ENCODE results near the gene DSCAML1.

DSCAML1 gene

DNA sequence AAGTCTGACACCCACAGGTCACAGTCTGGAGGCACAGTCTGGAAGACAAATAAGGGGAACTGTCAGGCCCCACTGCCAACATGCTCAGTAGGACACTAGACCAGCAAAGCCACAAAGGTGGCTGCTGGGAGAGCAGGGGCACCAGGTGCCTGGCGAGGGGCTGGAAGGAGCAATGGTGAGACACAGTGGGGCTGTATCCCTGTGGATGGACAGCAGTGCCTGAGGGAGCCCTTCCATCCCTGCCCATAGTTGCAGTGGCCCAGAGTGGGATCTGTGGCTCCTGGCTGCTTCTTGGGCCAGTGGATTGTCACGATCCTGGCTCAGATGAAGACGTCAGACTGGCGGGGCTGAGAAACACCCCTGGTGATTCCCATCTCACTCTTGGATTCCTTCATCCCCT lies 154.6 kb downstream of the DSCAML1 start:
- DNase-seq = no peak
- no peaks in the 10 kb centered on the region for H3K79me1 ChIP-seq (ENCODE audit: low read length)
- H3K9ac ChIP-seq (ENCODE audit: low read length) = no peak overlapping the region
- H3K18ac ChIP-seq (ENCODE audit: low read length) = no peak overlapping the region
- H2AK5ac ChIP-seq (ENCODE audit: low read length) = no peak overlapping the region
- no peak overlapping the region for H4K91ac ChIP-seq (ENCODE audit: low read depth, low read length)
- no peak overlapping the region for H3K4me3 ChIP-seq (ENCODE audit: low read depth, low read length)
- H2BK5ac ChIP-seq (ENCODE audit: low read depth, low read length, poor library complexity) = no peak overlapping the region
- no peaks in the 10 kb centered on the region for H3K4me1 ChIP-seq (ENCODE audit: control insufficient read depth in 1 of 2, insufficient read depth in 2 of 2, low read length in 2 of 2)
- H4K8ac ChIP-seq (ENCODE audit: low read depth, low read length) = no peak overlapping the region
- WGBS (ENCODE audit: extremely low coverage, insufficient coverage, insufficient read length) = no CpG with 5 or more reads among the region's 4 CpGs
- no peaks in the 10 kb centered on the region for H3K27me3 ChIP-seq (ENCODE audit: insufficient read depth, low read length)
- no peaks in the 10 kb centered on the region for H3K36me3 ChIP-seq (ENCODE audit: control insufficient read depth in 1 of 2, insufficient read depth in 2 of 2, low read length in 2 of 2)
- H3K27ac ChIP-seq (ENCODE audit: low read depth, low read length) = no peak overlapping the region
- no peak overlapping the region for H2AFZ ChIP-seq (ENCODE audit: insufficient read depth, low read length, poor library complexity)
- no peaks in the 10 kb centered on the region for H3K79me2 ChIP-seq (ENCODE audit: control insufficient read depth, insufficient read depth, low read length, poor library complexity)
- no peaks in the 10 kb centered on the region for H3K9me3 ChIP-seq (ENCODE audit: insufficient read depth, low read depth, low read length)
- no peak overlapping the region for H3K4me2 ChIP-seq (ENCODE audit: low read length)
- H3K23ac ChIP-seq (ENCODE audit: low read length) = no peak overlapping the region
- H3K14ac ChIP-seq (ENCODE audit: low read length) = no peak overlapping the region
- H4K12ac ChIP-seq (ENCODE audit: low read depth, low read length) = no peak overlapping the region
- H2BK120ac ChIP-seq (ENCODE audit: insufficient read depth, low read length, poor library complexity) = no peak overlapping the region
- no peak overlapping the region for H2BK12ac ChIP-seq (ENCODE audit: low read length)
- H3K4ac ChIP-seq (ENCODE audit: low read depth, low read length) = no peak overlapping the region

DNA sequence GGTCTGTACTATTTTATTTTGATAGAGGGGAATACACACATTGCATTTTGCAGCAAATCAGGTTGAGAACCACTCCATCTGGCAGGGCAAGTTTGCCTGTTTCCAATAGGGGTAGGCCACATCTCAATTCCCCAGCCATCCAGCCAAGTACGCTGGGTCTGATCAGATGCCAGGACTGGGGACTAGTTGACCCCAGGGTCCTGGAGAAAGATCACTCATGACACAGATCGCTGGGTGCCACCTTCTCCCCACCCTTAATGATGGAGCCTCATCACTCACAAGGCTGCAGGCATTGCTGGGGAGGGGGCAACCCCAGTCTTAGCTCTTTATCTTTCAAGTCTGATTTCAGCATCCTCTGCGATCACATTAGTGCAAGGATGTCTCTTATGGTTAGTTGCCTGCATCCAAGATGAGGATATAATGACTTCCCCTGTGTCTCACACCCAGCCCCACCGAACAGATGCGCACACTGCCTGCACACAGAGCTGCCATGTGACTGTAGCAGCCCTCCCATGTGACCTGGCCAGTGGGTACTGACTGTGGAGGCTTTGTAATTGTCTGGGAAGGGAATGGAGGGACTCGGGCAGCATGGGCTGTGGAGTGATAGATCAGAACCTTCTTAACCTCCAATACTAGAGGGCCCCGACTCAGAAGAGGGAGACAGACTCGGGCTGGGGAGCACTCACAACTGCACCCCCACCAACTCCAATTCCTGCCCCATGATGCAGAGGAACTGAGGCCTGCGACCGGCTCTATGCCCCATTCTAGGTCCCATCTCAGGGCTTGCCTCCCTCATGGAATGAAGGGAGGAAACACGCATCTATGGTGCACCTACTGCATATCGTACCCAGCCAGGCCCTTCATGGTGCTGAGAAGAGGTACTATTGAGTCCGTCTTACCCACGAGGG lies 155.8 kb downstream of the DSCAML1 start:
- no peak overlapping the region for H3K14ac ChIP-seq (ENCODE audit: low read length)
- no peak overlapping the region for H3K4me2 ChIP-seq (ENCODE audit: low read length)
- H3K4me3 ChIP-seq (ENCODE audit: low read depth, low read length) = no peak overlapping the region
- H3K36me3 ChIP-seq (ENCODE audit: control insufficient read depth in 1 of 2, insufficient read depth in 2 of 2, low read length in 2 of 2) = no peaks in the 10 kb centered on the region
- H3K79me1 ChIP-seq (ENCODE audit: low read length) = no peaks in the 10 kb centered on the region
- no peak overlapping the region for H3K23ac ChIP-seq (ENCODE audit: low read length)
- no peak for DNase-seq
- H3K4me1 ChIP-seq (ENCODE audit: control insufficient read depth in 1 of 2, insufficient read depth in 2 of 2, low read length in 2 of 2) = no peaks in the 10 kb centered on the region
- H2BK12ac ChIP-seq (ENCODE audit: low read length) = no peak overlapping the region
- H4K12ac ChIP-seq (ENCODE audit: low read depth, low read length) = no peak overlapping the region
- no peaks in the 10 kb centered on the region for H3K27me3 ChIP-seq (ENCODE audit: insufficient read depth, low read length)
- H3K9me3 ChIP-seq (ENCODE audit: insufficient read depth, low read depth, low read length) = no peaks in the 10 kb centered on the region
- H2AK5ac ChIP-seq (ENCODE audit: low read length) = no peak overlapping the region
- WGBS (ENCODE audit: extremely low coverage, insufficient coverage, insufficient read length) = no CpG with 5 or more reads among the region's 14 CpGs
- H2BK5ac ChIP-seq (ENCODE audit: low read depth, low read length, poor library complexity) = no peak overlapping the region
- no peak overlapping the region for H3K9ac ChIP-seq (ENCODE audit: low read length)
- H4K91ac ChIP-seq (ENCODE audit: low read depth, low read length) = no peak overlapping the region
- no peak overlapping the region for H2BK120ac ChIP-seq (ENCODE audit: insufficient read depth, low read length, poor library complexity)
- no peak overlapping the region for H3K27ac ChIP-seq (ENCODE audit: low read depth, low read length)
- H2AFZ ChIP-seq (ENCODE audit: insufficient read depth, low read length, poor library complexity) = no peak overlapping the region
- H3K4ac ChIP-seq (ENCODE audit: low read depth, low read length) = no peak overlapping the region
- H3K18ac ChIP-seq (ENCODE audit: low read length) = no peak overlapping the region
- H4K8ac ChIP-seq (ENCODE audit: low read depth, low read length) = no peak overlapping the region
- no peaks in the 10 kb centered on the region for H3K79me2 ChIP-seq (ENCODE audit: control insufficient read depth, insufficient read depth, low read length, poor library complexity)

DNA sequence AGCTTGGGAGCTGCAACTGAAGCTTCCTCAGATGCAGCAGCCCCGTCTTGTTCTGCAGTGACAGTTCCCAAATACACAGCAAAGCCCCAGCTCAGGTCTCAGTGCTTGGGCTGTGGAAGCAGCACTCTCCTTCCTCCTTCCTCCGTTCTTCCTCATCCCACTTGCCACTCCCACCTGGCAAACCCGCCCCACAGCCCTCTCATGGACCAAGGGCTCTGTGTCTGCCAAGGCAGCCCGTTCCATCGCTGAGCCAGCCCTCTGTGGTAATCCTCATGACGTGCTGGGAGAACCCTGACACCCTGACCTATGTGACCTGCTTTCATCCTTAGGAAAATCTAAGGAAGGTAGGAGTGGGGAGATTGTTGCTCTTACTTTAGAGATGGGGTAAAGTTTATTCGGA lies 157.0 kb downstream of the DSCAML1 start:
- no CpG with 5 or more reads among the region's 7 CpGs for WGBS (ENCODE audit: extremely low coverage, insufficient coverage, insufficient read length)
- Histone ChIP-seq H4K8ac (ENCODE audit: low read depth, low read length) (no peak overlapping the region), H2BK5ac (ENCODE audit: low read depth, low read length, poor library complexity) (no peak overlapping the region)

DNA sequence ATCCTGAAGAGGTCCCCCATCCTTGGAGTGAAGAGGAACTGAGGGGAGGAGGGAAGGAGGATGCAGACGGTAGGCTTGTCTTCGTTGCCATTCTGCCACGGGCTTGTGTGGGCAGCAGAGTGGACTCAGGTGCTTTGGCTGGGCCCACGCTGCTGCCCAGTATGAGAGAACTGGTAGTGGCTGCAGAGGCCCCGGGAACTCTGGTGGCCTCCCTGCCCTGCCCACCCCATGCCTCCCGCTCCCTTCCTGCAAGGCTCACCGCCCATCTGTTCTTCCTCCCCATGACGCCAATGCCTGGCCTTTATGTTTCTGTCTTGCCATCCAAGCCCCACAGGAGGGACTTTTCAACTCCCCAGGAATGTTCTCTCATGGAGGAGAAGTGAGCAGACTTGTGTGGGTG lies 157.4 kb downstream of the DSCAML1 start:
- Histone ChIP-seq H3K9ac (ENCODE audit: low read length) (no peak overlapping the region), H3K36me3 (ENCODE audit: control insufficient read depth in 1 of 2, insufficient read depth in 2 of 2, low read length in 2 of 2) (no peaks in the 10 kb centered on the region), H3K4me3 (ENCODE audit: low read depth, low read length) (no peak overlapping the region), H2AFZ (ENCODE audit: insufficient read depth, low read length, poor library complexity) (no peak overlapping the region), H3K79me1 (ENCODE audit: low read length) (no peaks in the 10 kb centered on the region), H3K9me3 (ENCODE audit: insufficient read depth, low read depth, low read length) (no peaks in the 10 kb centered on the region), H3K27me3 (ENCODE audit: insufficient read depth, low read length) (no peaks in the 10 kb centered on the region), H4K91ac (ENCODE audit: low read depth, low read length) (no peak overlapping the region), H4K8ac (ENCODE audit: low read depth, low read length) (no peak overlapping the region), H4K12ac (ENCODE audit: low read depth, low read length) (no peak overlapping the region), H3K4me2 (ENCODE audit: low read length) (no peak overlapping the region), H2BK5ac (ENCODE audit: low read depth, low read length, poor library complexity) (no peak overlapping the region), H2BK12ac (ENCODE audit: low read length) (no peak overlapping the region), H3K4ac (ENCODE audit: low read depth, low read length) (no peak overlapping the region), H2AK5ac (ENCODE audit: low read length) (no peak overlapping the region), H3K27ac (ENCODE audit: low read depth, low read length) (no peak overlapping the region), H3K18ac (ENCODE audit: low read length) (no peak overlapping the region), H2BK120ac (ENCODE audit: insufficient read depth, low read length, poor library complexity) (no peak overlapping the region), H3K23ac (ENCODE audit: low read length) (no peak overlapping the region), H3K79me2 (ENCODE audit: control insufficient read depth, insufficient read depth, low read length, poor library complexity) (no peaks in the 10 kb centered on the region), H3K14ac (ENCODE audit: low read length) (no peak overlapping the region), H3K4me1 (ENCODE audit: control insufficient read depth in 1 of 2, insufficient read depth in 2 of 2, low read length in 2 of 2) (no peaks in the 10 kb centered on the region)
- DNase-seq = no peak
- WGBS (ENCODE audit: extremely low coverage, insufficient coverage, insufficient read length) = no CpG with 5 or more reads among the region's 8 CpGs

More for the DNA sequence above, 157.0 kb downstream of the DSCAML1 start:
- Histone ChIP-seq H3K27ac (ENCODE audit: low read depth, low read length) (no peak overlapping the region), H2AK5ac (ENCODE audit: low read length) (no peak overlapping the region), H3K23ac (ENCODE audit: low read length) (no peak overlapping the region), H3K18ac (ENCODE audit: low read length) (no peak overlapping the region), H3K79me1 (ENCODE audit: low read length) (no peaks in the 10 kb centered on the region), H3K4me3 (ENCODE audit: low read depth, low read length) (no peak overlapping the region), H3K14ac (ENCODE audit: low read length) (no peak overlapping the region), H2BK12ac (ENCODE audit: low read length) (no peak overlapping the region), H4K91ac (ENCODE audit: low read depth, low read length) (no peak overlapping the region), H3K9ac (ENCODE audit: low read length) (no peak overlapping the region), H3K9me3 (ENCODE audit: insufficient read depth, low read depth, low read length) (no peaks in the 10 kb centered on the region), H3K4ac (ENCODE audit: low read depth, low read length) (no peak overlapping the region), H2BK120ac (ENCODE audit: insufficient read depth, low read length, poor library complexity) (no peak overlapping the region), H3K36me3 (ENCODE audit: control insufficient read depth in 1 of 2, insufficient read depth in 2 of 2, low read length in 2 of 2) (no peaks in the 10 kb centered on the region), H4K12ac (ENCODE audit: low read depth, low read length) (no peak overlapping the region), H2AFZ (ENCODE audit: insufficient read depth, low read length, poor library complexity) (no peak overlapping the region), H3K4me2 (ENCODE audit: low read length) (no peak overlapping the region), H3K27me3 (ENCODE audit: insufficient read depth, low read length) (no peaks in the 10 kb centered on the region), H3K4me1 (ENCODE audit: control insufficient read depth in 1 of 2, insufficient read depth in 2 of 2, low read length in 2 of 2) (no peaks in the 10 kb centered on the region), H3K79me2 (ENCODE audit: control insufficient read depth, insufficient read depth, low read length, poor library complexity) (no peaks in the 10 kb centered on the region)
- no peak for DNase-seq
